K562 (cell line): ENCODE measurements around the gene NXF3. TPM values are rescaled to one million over a fixed set of nuclear protein-coding genes. Genes with fewer than 3 reads are reported as not detected.

ENCODE experiments used
- BMI1 ChIP-seq: fragments of 150-350 bp; IDR thresholded peaks from 2 replicates; pipeline ENCODE4 v1.6.1; 2014; ENCODE audit warnings: low read length
- CREB3 ChIP-seq: fragments of 450-650 bp; conservative IDR thresholded peaks from 2 replicates; pipeline ENCODE4 v1.6.1; 2016; ENCODE audit warnings: missing genetic modification characterization, low read depth, mild to moderate bottlenecking, missing compliant biosample characterization, moderate library complexity
- CREB3L1 ChIP-seq: fragments of 450-650 bp; IDR thresholded peaks from 2 replicates; pipeline ENCODE4 v1.6.1; 2014; ENCODE audit warnings: low read depth, mild to moderate bottlenecking, moderate library complexity, borderline replicate concordance
- CSDE1 ChIP-seq, 2 experiments: fragments of 450-650 bp; IDR thresholded peaks; 2 replicates each; pipeline ENCODE4 v1.6.1; 2016; ENCODE audit warnings: mild to moderate bottlenecking in 1 of 2
- DMBX1 ChIP-seq: fragments of 250-450 bp; sonication (Bioruptor Pico); IDR thresholded peaks from 2 replicates; pipeline ENCODE4 v1.8.0; 2022; ENCODE audit warnings: inconsistent platforms, mild to moderate bottlenecking, moderate library complexity, borderline replicate concordance
- DPF2 ChIP-seq: fragments of 450-650 bp; IDR thresholded peaks from 2 replicates; pipeline ENCODE4 v1.6.1; 2016
- EHMT2 ChIP-seq: fragments of 450-650 bp; IDR thresholded peaks from 2 replicates; pipeline ENCODE4 v1.6.1; 2018; ENCODE audit warnings: antibody characterized with exemption
- ESRRA ChIP-seq: fragments of 450-650 bp; IDR thresholded peaks from 2 replicates; pipeline ENCODE4 v1.6.1; 2014; ENCODE audit warnings: low read depth, mild to moderate bottlenecking, moderate library complexity, borderline replicate concordance
- EWSR1 ChIP-seq: fragments of 450-650 bp; IDR thresholded peaks from 2 replicates; pipeline ENCODE4 v1.6.1; 2018; ENCODE audit warnings: borderline replicate concordance, mild to moderate bottlenecking, low read depth, moderate library complexity; ENCODE audit not compliant: partially characterized antibody
- MAFF ChIP-seq: IDR thresholded peaks from 2 replicates; pipeline ENCODE4 v1.6.1; 2012; ENCODE audit warnings: low read length, improper control_type of control experiment
- PHF21A ChIP-seq: fragments of 450-650 bp; IDR thresholded peaks from 2 replicates; pipeline ENCODE4 v1.6.1; 2017; ENCODE audit warnings: low read depth, borderline replicate concordance
- RBM39 ChIP-seq: fragments of 200-400 bp; formaldehyde crosslinking; optimal IDR thresholded peaks from 2 replicates; pipeline ENCODE3; 2018; ENCODE audit warnings: low read depth, low read length
- REST ChIP-seq, 2 experiments: fragments of 450-650 bp; formaldehyde crosslinking in 1 of 2; IDR thresholded peaks; 2 replicates each; pipeline versions ENCODE4 v1.4.0 to v1.6.1; 2014 to 2020; ENCODE audit warnings: mild to moderate bottlenecking in 2 of 2, borderline replicate concordance in 1 of 2, low read depth in 1 of 2
- SMAD3 ChIP-seq: fragments of 450-650 bp; formaldehyde crosslinking; conservative IDR thresholded peaks from 2 replicates; pipeline ENCODE4 v1.4.0; 2020; ENCODE audit warnings: mild to moderate bottlenecking
- SMARCE1 ChIP-seq: fragments of 450-650 bp; IDR thresholded peaks from 2 replicates; pipeline ENCODE4 v1.7.1; 2016; ENCODE audit warnings: mild to moderate bottlenecking
- SOX6 ChIP-seq: fragments of 450-650 bp; IDR thresholded peaks from 2 replicates; pipeline ENCODE4 v1.6.1; 2014; ENCODE audit warnings: mild to moderate bottlenecking
- TAL1 ChIP-seq: fragments of 450-650 bp; IDR thresholded peaks from 2 replicates; pipeline ENCODE4 v1.6.1; 2016; ENCODE audit warnings: mild to moderate bottlenecking
- THRAP3 ChIP-seq: fragments of 450-650 bp; IDR thresholded peaks from 2 replicates; pipeline ENCODE4 v1.6.1; 2016; ENCODE audit warnings: mild to moderate bottlenecking, inconsistent platforms, borderline replicate concordance
- ZFP36 ChIP-seq: fragments of 150-350 bp; IDR thresholded peaks from 2 replicates; pipeline ENCODE4 v1.6.1; 2018; ENCODE audit warnings: low read length, low read depth; ENCODE audit not compliant: partially characterized antibody
- ZNF133 ChIP-seq: fragments of 250-450 bp; sonication (Bioruptor Pico); IDR thresholded peaks from 2 replicates; pipeline ENCODE4 v1.4.0; 2020; ENCODE audit warnings: mild to moderate bottlenecking
- ZNF23 ChIP-seq: fragments of 250-450 bp; sonication (Bioruptor Pico); IDR thresholded peaks from 2 replicates; pipeline ENCODE4 v1.4.0; 2020; ENCODE audit warnings: mild to moderate bottlenecking
- ZNF311 ChIP-seq: fragments of 250-450 bp; sonication (Bioruptor Pico); IDR thresholded peaks from 2 replicates; pipeline ENCODE4 v1.4.0; 2020; ENCODE audit warnings: mild to moderate bottlenecking, moderate library complexity
- polyA plus RNA-seq, 8 experiments: library from polyadenylated mRNA; depleted of rRNA in 4 of 8; stranded (reverse) in 5 of 8; unstranded in 3 of 8; fragments of >200 nt; fragmentation: Nextera tagmentation in 2 of 8; fragmentation: Illumina TruSeq in 1 of 8; extraction: Ambion mirVana in 2 of 8; extraction: Trizol in 1 of 8; gene quantifications; 2 replicates each; pipeline versions ENCODE4 v1.2.1 to v1.2.3, GENCODE V29; 2011 to 2014; ENCODE audit warnings: inconsistent platforms in 1 of 8, missing spikeins in 1 of 8
- total RNA-seq, 7 experiments: library from RNA; depleted of rRNA in 6 of 7; stranded (reverse); fragments of >200 nt in 6 of 7; fragmentation: Illumina TruSeq in 2 of 7; extraction: Trizol in 2 of 7; gene quantifications; 2 replicates each; pipeline versions ENCODE4 v1.2.1 to v1.2.3, GENCODE V29; 2011 to 2021; ENCODE audit warnings: low replicate concordance in 1 of 7

Gene NXF3
- total and polyA plus RNA-seq, 9 of the 15 experiments (the other 6 are each of a cell fraction or from before 2014, with no cell fraction given) = 0.18 to 0.40 (median 0.28) TPM; not detected in 2

- TF ChIP-seq REST (IDR thresholded peaks at IDR 0.05; ENCODE audit: borderline replicate concordance) (no peak), REST (CRISPR knock-in tag; IDR thresholded peaks at IDR 0.05; ENCODE audit: low read depth) (no peak), DPF2 (peak; percentile 92), CREB3L1 (no peak), MAFF (no peak), THRAP3 (no peak), DMBX1 (CRISPR knock-in tag) (peak; percentile 60; the same call in 1 of the 2 replicates), ZNF311 (CRISPR knock-in tag) (no peak), CREB3 (tag) (no peak), EHMT2 (peak; percentile 77), ZNF133 (CRISPR knock-in tag) (no peak), PHF21A (no peak), TAL1 (peak; percentile 98), ZFP36 (no peak), SMAD3 (CRISPR knock-in tag) (no peak), ESRRA (no peak), EWSR1 (no peak), SOX6 (peak; percentile 92), CSDE1 (IDR thresholded peaks at IDR 0.05) (no peak), ZNF23 (no peak), BMI1 (no peak), RBM39 (no peak), SMARCE1 (peak; percentile 88)
These were observed 31.3 kb upstream of the NXF3 start (continued) for GRCh38 chrX:103124284-103124683.
